K562 (cell line): Measurements from ENCODE around the gene ST6GALNAC6. TPM values are rescaled to one million over a fixed set of nuclear protein-coding genes. Genes with fewer than 3 reads are reported as not detected.

ENCODE experiments used
- CBX3 ChIP-seq, 2 experiments: IDR thresholded peaks; 1 replicate in 1 of 2; 2 replicates in 1 of 2; pipeline ENCODE4 v1.6.1; 2012; ENCODE audit warnings: inconsistent platforms in 2 of 2, low read length in 2 of 2, borderline replicate concordance in 1 of 2, control low read depth in 1 of 2
- GTF2A2 ChIP-seq: IDR thresholded peaks from 2 replicates; pipeline ENCODE4 v1.6.1; 2016; ENCODE audit warnings: mild to moderate bottlenecking, missing genetic modification characterization, missing compliant biosample characterization
- HNRNPLL ChIP-seq: fragments of 200-400 bp; formaldehyde crosslinking; IDR thresholded peaks from 2 replicates; pipeline ENCODE4 v1.6.1; 2017; ENCODE audit warnings: low read length, low read depth, mild to moderate bottlenecking; ENCODE audit not compliant: poor library complexity, severe bottlenecking
- KAT7 ChIP-seq: sonication (generic); formaldehyde crosslinking; IDR thresholded peaks from 2 replicates; pipeline ENCODE4 v1.8.0; 2022; ENCODE audit warnings: missing genetic modification reagents, mild to moderate bottlenecking, borderline replicate concordance
- KDM2B ChIP-seq: fragments of 250-450 bp; sonication (Bioruptor Pico); IDR thresholded peaks from 2 replicates; pipeline ENCODE4 v1.8.0; 2021; ENCODE audit warnings: mild to moderate bottlenecking, moderate library complexity
- MCM2 ChIP-seq: fragments of 450-650 bp; IDR thresholded peaks from 2 replicates; pipeline ENCODE4 v1.6.1; 2017; ENCODE audit warnings: low read depth, mild to moderate bottlenecking
- NR2C1 ChIP-seq, 2 experiments: fragments of 450-650 bp; IDR thresholded peaks; 2 replicates each; pipeline ENCODE4 v1.6.1; 2017; ENCODE audit warnings: mild to moderate bottlenecking in 2 of 2, antibody characterized with exemption in 1 of 2, inconsistent platforms in 1 of 2, missing compliant biosample characterization in 1 of 2, missing genetic modification characterization in 1 of 2
- PHB ChIP-seq: fragments of 250-450 bp; sonication (Bioruptor Pico); IDR thresholded peaks from 2 replicates; pipeline ENCODE4 v1.5.0; 2021
- PML ChIP-seq: IDR thresholded peaks from 2 replicates; pipeline ENCODE4 v1.6.1; 2012; ENCODE audit warnings: low read length, inconsistent platforms
- SRF ChIP-seq, 2 experiments: fragments of 250-450, 450-650 bp in 1 of 2; sonication (Bioruptor Pico) in 1 of 2; sonication (generic) in 1 of 2; formaldehyde crosslinking; IDR thresholded peaks; 2 replicates each; pipeline versions ENCODE4 v1.5.0 to v1.5.1; 2020 to 2022; ENCODE audit warnings: mild to moderate bottlenecking in 1 of 2, missing genetic modification reagents in 1 of 2
- TAF15 ChIP-seq: fragments of 200-400 bp; formaldehyde crosslinking; IDR thresholded peaks from 2 replicates; pipeline ENCODE4 v1.6.1; 2017; ENCODE audit warnings: mild to moderate bottlenecking, low read depth, low read length, moderate library complexity
- ZNF133 ChIP-seq: fragments of 250-450 bp; sonication (Bioruptor Pico); IDR thresholded peaks from 2 replicates; pipeline ENCODE4 v1.4.0; 2020; ENCODE audit warnings: mild to moderate bottlenecking
- ZNF274 ChIP-seq: IDR thresholded peaks from 2 replicates; pipeline ENCODE4 v1.6.1; 2011; ENCODE audit warnings: low read depth, mild to moderate bottlenecking, low read length, moderate library complexity, borderline replicate concordance
- polyA plus RNA-seq, 8 experiments: library from polyadenylated mRNA; depleted of rRNA in 4 of 8; stranded (reverse) in 5 of 8; unstranded in 3 of 8; fragments of >200 nt; fragmentation: Nextera tagmentation in 2 of 8; fragmentation: Illumina TruSeq in 1 of 8; extraction: Ambion mirVana in 2 of 8; extraction: Trizol in 1 of 8; gene quantifications; 2 replicates each; pipeline versions ENCODE4 v1.2.1 to v1.2.3, GENCODE V29; 2011 to 2014; ENCODE audit warnings: inconsistent platforms in 1 of 8, missing spikeins in 1 of 8
- total RNA-seq, 7 experiments: library from RNA; depleted of rRNA in 6 of 7; stranded (reverse); fragments of >200 nt in 6 of 7; fragmentation: Illumina TruSeq in 2 of 7; extraction: Trizol in 2 of 7; gene quantifications; 2 replicates each; pipeline versions ENCODE4 v1.2.1 to v1.2.3, GENCODE V29; 2011 to 2021; ENCODE audit warnings: low replicate concordance in 1 of 7
- TF ChIP-seq, protein P1 (sequence below): fragments of 450-650 bp; IDR thresholded peaks from 2 replicates; pipeline ENCODE4 v1.6.1; 2014; ENCODE audit warnings: low read depth, mild to moderate bottlenecking, moderate library complexity, borderline replicate concordance
- TF ChIP-seq, protein P2 (sequence below), 2 experiments: fragments of 450-650 bp; IDR thresholded peaks; 2 replicates each; pipeline ENCODE4 v1.6.1; 2016
- TF ChIP-seq, protein P3 (sequence below): fragments of 250-450 bp; sonication (Bioruptor Pico); IDR thresholded peaks from 2 replicates; pipeline ENCODE4 v1.4.0; 2020; ENCODE audit warnings: mild to moderate bottlenecking, moderate library complexity
- TF ChIP-seq, protein P4 (sequence below): fragments of 450-650 bp; formaldehyde crosslinking; IDR thresholded peaks from 2 replicates; pipeline ENCODE4 v1.4.0; 2022; ENCODE audit warnings: mild to moderate bottlenecking, moderate library complexity
- TF ChIP-seq, protein P5 (sequence below): fragments of 200-800 bp; sonication (Bioruptor generic); IDR thresholded peaks from 2 replicates; pipeline ENCODE4 v1.6.1; 2017; ENCODE audit warnings: missing genetic modification characterization, missing compliant biosample characterization

The ST6GALNAC6 gene
- total and polyA plus RNA-seq, 9 of the 15 experiments (the other 6 are each of a cell fraction or from before 2014, with no cell fraction given) = 0.13 to 23.0 (median 14.5) TPM

DNA sequence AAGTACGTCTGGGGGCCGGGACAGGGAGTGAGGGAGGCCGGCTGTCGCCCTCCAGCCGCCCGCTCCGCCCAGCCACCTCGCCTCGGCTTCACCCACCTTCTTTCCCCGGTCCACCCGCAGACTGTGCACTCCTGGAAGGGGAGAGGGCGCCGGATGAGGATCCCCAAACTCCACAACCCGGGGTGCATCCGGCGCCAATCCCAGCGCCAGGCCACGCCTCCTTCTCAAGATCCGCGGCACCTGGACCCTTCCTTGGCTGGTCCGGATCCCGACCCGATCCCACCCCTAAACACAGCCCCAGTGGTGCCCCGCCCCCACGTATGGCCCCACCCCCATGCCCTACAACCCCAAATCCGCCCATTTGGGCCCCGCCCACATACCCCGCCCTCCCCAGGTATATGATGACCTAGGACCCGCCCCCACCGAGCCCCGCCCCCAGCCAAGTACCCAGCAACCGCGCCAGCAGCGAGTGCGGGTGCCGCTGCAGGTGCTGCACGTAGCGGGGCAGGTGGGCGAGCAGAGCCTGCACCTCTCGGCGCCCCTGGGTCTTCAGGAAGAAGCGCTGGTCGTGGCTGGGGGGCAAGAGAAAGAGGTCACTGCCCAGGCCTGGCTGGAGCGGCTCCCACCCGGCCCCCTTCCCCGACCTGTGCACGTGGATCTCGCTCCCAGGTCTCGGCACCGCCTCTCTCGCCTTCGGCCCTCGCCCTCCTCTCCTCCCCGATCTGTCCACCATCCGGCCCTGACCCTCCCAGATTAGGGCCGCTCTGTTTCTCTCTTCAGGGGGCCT is 28.0 kb upstream of the ST6GALNAC6 start (continued):
- TF ChIP-seq, protein P1, sequence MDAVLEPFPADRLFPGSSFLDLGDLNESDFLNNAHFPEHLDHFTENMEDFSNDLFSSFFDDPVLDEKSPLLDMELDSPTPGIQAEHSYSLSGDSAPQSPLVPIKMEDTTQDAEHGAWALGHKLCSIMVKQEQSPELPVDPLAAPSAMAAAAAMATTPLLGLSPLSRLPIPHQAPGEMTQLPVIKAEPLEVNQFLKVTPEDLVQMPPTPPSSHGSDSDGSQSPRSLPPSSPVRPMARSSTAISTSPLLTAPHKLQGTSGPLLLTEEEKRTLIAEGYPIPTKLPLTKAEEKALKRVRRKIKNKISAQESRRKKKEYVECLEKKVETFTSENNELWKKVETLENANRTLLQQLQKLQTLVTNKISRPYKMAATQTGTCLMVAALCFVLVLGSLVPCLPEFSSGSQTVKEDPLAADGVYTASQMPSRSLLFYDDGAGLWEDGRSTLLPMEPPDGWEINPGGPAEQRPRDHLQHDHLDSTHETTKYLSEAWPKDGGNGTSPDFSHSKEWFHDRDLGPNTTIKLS = no peak
- TF ChIP-seq, protein P2, sequence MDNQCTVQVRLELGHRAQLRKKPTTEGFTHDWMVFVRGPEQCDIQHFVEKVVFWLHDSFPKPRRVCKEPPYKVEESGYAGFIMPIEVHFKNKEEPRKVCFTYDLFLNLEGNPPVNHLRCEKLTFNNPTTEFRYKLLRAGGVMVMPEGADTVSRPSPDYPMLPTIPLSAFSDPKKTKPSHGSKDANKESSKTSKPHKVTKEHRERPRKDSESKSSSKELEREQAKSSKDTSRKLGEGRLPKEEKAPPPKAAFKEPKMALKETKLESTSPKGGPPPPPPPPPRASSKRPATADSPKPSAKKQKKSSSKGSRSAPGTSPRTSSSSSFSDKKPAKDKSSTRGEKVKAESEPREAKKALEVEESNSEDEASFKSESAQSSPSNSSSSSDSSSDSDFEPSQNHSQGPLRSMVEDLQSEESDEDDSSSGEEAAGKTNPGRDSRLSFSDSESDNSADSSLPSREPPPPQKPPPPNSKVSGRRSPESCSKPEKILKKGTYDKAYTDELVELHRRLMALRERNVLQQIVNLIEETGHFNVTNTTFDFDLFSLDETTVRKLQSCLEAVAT (IDR thresholded peaks at IDR 0.05) = no peak
- no peak for TF ChIP-seq CBX3 (IDR thresholded peaks at IDR 0.05; ENCODE audit: borderline replicate concordance in 1 of 2, low read length in 2 of 2)
- TF ChIP-seq PHB (CRISPR knock-in tag) = no peak
- TF ChIP-seq MCM2 = no peak
- TF ChIP-seq TAF15 = no peak
- TF ChIP-seq ZNF133 = no peak
- no peak for TF ChIP-seq KAT7 (CRISPR knock-in tag)
- TF ChIP-seq, protein P3, sequence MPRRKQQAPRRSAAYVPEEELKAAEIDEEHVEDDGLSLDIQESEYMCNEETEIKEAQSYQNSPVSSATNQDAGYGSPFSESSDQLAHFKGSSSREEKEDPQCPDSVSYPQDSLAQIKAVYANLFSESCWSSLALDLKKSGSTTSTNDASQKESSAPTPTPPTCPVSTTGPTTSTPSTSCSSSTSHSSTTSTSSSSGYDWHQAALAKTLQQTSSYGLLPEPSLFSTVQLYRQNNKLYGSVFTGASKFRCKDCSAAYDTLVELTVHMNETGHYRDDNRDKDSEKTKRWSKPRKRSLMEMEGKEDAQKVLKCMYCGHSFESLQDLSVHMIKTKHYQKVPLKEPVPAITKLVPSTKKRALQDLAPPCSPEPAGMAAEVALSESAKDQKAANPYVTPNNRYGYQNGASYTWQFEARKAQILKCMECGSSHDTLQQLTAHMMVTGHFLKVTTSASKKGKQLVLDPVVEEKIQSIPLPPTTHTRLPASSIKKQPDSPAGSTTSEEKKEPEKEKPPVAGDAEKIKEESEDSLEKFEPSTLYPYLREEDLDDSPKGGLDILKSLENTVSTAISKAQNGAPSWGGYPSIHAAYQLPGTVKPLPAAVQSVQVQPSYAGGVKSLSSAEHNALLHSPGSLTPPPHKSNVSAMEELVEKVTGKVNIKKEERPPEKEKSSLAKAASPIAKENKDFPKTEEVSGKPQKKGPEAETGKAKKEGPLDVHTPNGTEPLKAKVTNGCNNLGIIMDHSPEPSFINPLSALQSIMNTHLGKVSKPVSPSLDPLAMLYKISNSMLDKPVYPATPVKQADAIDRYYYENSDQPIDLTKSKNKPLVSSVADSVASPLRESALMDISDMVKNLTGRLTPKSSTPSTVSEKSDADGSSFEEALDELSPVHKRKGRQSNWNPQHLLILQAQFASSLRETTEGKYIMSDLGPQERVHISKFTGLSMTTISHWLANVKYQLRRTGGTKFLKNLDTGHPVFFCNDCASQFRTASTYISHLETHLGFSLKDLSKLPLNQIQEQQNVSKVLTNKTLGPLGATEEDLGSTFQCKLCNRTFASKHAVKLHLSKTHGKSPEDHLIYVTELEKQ (CRISPR knock-in tag) = no peak
- no peak for TF ChIP-seq ZNF274
- TF ChIP-seq KDM2B = 0 out of 2 replicates have a peak, but pooled peaks have one; percentile 33
- TF ChIP-seq SRF (CRISPR knock-in tag; IDR thresholded peaks at IDR 0.05) = no peak
- TF ChIP-seq NR2C1 (IDR thresholded peaks at IDR 0.05) = no peak
- 0 out of 2 replicates have a peak, but pooled peaks have one; percentile 39 for TF ChIP-seq NR2C1 (tag; IDR thresholded peaks at IDR 0.05)
- TF ChIP-seq, protein P4, sequence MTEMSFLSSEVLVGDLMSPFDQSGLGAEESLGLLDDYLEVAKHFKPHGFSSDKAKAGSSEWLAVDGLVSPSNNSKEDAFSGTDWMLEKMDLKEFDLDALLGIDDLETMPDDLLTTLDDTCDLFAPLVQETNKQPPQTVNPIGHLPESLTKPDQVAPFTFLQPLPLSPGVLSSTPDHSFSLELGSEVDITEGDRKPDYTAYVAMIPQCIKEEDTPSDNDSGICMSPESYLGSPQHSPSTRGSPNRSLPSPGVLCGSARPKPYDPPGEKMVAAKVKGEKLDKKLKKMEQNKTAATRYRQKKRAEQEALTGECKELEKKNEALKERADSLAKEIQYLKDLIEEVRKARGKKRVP (CRISPR knock-in tag) = no peak
- TF ChIP-seq PML = no peak
- no peak for TF ChIP-seq GTF2A2 (tag)
- no peak for TF ChIP-seq HNRNPLL
- TF ChIP-seq, protein P5, sequence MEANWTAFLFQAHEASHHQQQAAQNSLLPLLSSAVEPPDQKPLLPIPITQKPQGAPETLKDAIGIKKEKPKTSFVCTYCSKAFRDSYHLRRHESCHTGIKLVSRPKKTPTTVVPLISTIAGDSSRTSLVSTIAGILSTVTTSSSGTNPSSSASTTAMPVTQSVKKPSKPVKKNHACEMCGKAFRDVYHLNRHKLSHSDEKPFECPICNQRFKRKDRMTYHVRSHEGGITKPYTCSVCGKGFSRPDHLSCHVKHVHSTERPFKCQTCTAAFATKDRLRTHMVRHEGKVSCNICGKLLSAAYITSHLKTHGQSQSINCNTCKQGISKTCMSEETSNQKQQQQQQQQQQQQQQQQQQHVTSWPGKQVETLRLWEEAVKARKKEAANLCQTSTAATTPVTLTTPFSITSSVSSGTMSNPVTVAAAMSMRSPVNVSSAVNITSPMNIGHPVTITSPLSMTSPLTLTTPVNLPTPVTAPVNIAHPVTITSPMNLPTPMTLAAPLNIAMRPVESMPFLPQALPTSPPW (CRISPR knock-in tag) = peak; percentile 62
